GM19372 (cell line): ENCODE data around the gene OGDH.
"Not testable (repeated sequence)": the region's sequence is repeated elsewhere in the genome, so short reads cannot be mapped to it uniquely, and the experiment has no call there.

Experiments
- ATAC-seq: cut with Tn5 transposase; IDR thresholded peaks from one replicate; pipeline ENCODE4 v1.9.1; 2021; ENCODE audit warnings: mild to moderate bottlenecking, low read depth, moderate library complexity; ENCODE audit not compliant: unreplicated experiment

Gene OGDH

GRCh38 chr7:44580945-44581878 lies 25.2 kb upstream of the OGDH start:
- peak; percentile 23 for ATAC-seq

GRCh38 chr7:44581879-44582603 lies 24.4 kb upstream of the OGDH start, which contains the start of gene TMED4:
TSS of gene TMED4 (minus strand) at chr7:44582231. CDS start at chr7:44582206, 25 bp downstream.
- peak; percentile 86 for ATAC-seq

- no peak for ATAC-seq
Measured at GRCh38 chr7:44583146-44583865, 23.1 kb upstream of the OGDH start.

GRCh38 chr7:44587843-44588711 lies 18.4 kb upstream of the OGDH start:
- ATAC-seq: no peak

GRCh38 chr7:44590910-44591309 lies 15.5 kb upstream of the OGDH start:
- ATAC-seq: no peak

GRCh38 chr7:44595934-44596635 lies 10.3 kb upstream of the OGDH start:
- no peak for ATAC-seq

GRCh38 chr7:44597181-44597580 lies 9.2 kb upstream of the OGDH start:
- not testable (repeated sequence) for ATAC-seq

GRCh38 chr7:44599222-44599621 lies 7.2 kb upstream of the OGDH start:
- no peak for ATAC-seq

- ATAC-seq: no peak
Measured at GRCh38 chr7:44602576-44602910, 3.9 kb upstream of the OGDH start.

GRCh38 chr7:44603193-44603592 lies 3.2 kb upstream of the OGDH start:
- ATAC-seq: no peak

GRCh38 chr7:44604941-44605340 lies 1.5 kb upstream of the OGDH start:
- no peak for ATAC-seq

GRCh38 chr7:44607141-44608068 lies 978 bp downstream of the OGDH start:
- ATAC-seq: no peak

- ATAC-seq: no peak
Measured at GRCh38 chr7:44608916-44609648, 2.7 kb downstream of the OGDH start.

- no peak for ATAC-seq
Measured at GRCh38 chr7:44609829-44610228, 3.4 kb downstream of the OGDH start.

GRCh38 chr7:44615149-44615611 lies 8.8 kb downstream of the OGDH start:
- ATAC-seq: no peak

- ATAC-seq: no peak
Measured at GRCh38 chr7:44615793-44616192, 9.4 kb downstream of the OGDH start.

GRCh38 chr7:44616545-44616944 lies 10.1 kb downstream of the OGDH start:
- ATAC-seq: no peak
